HT-29 (cell line): Measurements from ENCODE around the gene SRSF3. TPM values are rescaled to one million over a fixed set of nuclear protein-coding genes. Genes with fewer than 3 reads are reported as not detected.
"Not testable (repeated sequence)": the region's sequence is repeated elsewhere in the genome, so short reads cannot be mapped to it uniquely, and the experiment has no call there.

Experiments used
- DNase-seq: peaks from one replicate; pipeline ENCODE4 v3.0.0-alpha.2; 2015; ENCODE audit warnings: low spot score
- total RNA-seq: library from RNA; depleted of rRNA; stranded (reverse); fragments of >200 nt; shearing (Covaris generic); gene quantifications from 2 replicates; pipeline ENCODE4 v1.2.3, GENCODE V29; 2014

Gene SRSF3
- total RNA-seq, 1 experiment from 2014 or later = 269 TPM

DNA sequence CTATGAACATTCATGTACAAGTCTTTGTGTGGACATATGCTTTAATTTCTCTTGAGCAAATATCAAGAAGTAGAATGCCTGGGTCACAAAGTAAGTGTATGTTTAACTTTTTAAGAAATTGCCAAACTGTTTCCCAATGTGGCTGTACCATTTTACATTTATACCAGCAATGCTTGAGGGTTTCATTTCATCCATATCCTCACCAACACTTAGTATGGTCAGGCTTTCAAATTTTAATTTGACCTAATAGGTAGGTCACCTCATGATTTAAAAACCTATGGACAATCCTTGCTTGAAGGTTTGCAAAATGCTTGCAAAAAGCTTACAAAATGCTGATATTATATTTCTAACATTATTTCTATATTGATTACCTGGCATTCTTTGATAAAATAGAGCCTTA, 19.5 kb upstream of the SRSF3 start:
- no peak for DNase-seq

DNA sequence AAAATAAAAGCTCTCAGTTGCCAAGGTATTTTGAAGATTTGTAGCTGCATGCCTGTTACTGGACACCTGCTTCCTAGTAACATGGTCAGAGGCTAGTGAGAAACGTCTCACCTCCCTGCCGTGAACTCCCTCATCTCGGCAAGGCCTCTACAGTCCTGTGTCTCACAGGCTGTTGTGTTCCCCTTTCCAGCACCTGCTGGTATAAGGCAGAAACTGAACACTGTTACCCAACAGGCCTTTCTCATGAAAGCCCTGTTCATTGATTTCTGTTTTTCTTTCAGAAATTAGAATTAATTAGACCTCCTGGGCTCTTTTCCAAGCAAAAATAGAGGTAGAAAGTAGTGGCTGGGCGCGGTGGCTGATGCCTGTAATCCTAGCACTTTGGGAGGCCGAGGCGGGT, 17.6 kb upstream of the SRSF3 start:
- DNase-seq = no peak

DNA sequence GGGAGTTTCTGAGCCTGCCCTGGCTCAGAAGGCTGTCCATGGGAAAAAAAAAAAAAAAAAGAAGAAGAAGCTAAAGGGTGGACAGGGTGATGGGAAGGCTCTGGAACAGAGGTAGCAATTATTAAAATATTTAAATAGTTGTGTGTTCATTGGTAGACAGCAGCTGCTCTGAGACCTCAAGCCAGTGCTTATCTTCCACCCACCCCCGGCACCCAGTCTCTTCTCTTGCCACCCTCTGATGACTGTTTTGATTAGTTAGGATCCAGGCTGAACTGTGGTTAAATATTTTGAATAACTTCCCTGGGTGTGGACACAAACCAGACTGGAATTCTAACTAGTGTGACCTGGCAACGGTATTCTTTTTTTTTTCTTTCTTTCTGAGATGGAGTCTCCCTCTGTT, 16.9 kb upstream of the SRSF3 start:
- peak; percentile 80 for DNase-seq

DNA sequence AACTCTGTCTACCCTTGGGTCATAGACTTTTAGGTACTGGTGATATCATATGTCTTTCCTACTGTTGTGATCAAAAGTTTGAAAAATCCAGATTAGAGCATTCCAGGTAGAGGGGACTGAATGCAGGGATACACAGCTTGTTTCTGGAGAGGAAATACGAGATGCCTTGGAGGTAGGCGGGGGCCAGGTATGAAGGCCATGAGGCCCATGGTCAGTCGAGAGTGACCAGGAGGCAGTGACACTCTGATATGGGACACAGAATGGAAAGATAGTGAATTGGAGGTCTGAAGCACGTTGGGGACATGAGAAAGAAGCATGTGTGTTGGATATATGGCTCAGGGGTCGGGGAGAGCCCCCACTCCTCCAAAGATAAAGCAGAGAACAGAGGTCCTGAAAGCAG, 16.1 kb upstream of the SRSF3 start:
- no peak for DNase-seq

DNA sequence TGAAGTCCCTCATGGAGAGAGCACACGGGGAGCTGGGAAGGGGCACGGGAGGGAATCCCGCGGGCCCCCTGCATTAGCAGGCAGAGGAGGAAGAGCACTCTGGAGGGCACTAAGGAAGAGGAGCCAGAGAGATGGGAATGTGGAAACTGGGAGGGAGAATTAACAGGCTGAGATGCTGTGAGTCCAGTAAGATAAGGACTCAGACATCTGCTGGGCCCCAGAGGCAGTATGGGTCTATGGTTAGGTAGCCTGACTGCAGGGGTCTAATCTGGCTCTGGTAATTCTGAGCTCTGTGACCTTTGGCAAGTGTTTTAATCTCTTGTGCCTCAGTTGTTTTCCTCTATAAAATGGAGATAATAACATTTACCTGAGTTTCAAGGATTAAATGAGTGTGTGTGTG, 15.7 kb upstream of the SRSF3 start:
- DNase-seq = no peak

DNA sequence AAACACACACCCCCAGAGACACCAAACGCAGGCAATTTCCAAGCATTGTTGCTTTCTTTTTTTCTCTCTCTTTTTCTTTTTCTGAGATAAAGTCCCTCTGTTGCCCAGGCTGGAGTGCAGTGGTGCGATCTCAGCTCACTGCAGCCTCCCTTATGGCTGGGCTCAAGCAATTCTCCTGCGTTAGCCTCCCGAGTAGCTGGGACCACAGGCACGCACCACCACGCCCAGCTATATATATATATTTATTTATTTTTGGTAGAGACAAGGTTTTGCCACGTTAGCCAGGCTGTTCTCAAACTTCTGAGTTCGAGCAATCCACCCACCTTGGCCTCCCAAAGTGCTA, 14.0 kb upstream of the SRSF3 start:
- no peak for DNase-seq

DNA sequence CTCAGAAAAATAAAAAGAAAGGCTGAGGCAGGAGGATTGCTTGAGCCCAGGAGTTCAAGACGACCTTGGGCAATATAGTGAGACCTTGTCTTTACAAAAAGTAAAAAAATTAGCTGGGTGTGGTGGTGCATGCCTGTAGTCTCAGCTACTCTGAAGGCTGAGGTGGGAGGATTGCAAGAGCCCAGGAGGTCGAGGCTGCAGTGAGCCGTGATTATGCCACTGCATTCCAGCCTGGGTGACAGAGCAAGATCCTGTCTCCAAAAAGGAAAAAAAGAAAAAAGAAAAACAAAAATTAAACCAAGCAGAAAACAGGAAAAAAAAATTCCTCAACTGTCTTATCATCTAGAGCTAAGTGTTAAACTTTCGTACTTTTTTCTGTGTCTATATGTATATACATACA, 12.4 kb upstream of the SRSF3 start:
- DNase-seq = no peak

DNA sequence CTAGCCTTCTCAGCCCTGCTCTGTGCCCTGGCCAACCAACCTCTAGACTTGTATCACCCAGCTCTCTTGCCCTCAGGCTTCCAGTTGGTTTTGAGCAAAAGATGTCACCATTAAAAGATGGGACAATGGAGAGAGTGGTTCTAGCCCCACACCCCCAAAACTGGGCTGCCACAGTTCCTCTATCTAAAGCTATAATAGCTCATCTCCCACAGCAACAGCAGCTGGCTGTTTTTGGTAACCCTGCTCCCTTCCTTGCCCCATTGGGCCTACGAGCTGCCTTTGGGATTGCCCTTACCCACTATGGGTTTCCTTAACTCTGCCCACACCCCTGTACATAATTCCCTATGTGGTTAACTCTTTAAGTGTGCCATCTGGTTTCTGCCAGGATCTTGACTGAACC, 7.6 kb upstream of the SRSF3 start:
- DNase-seq = no peak

DNA sequence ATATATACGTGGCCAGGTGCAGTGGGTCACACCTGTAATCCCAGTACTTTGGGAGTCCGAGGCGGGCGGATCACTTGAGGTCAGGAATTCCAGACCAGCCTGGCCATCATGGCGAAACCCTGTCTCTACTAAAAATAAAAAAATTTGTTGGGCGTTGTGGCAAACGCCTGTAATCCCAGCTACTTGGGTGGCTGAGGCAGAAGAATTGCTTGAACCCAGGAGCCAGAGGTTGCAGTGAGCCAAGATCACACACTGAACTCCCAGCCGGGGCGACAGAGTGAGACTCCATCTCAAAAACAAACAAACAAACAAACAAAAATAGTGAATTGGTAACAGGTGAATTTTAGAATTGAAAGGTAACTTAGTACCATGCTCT, 5.1 kb upstream of the SRSF3 start:
- DNase-seq = not testable (repeated sequence)

DNA sequence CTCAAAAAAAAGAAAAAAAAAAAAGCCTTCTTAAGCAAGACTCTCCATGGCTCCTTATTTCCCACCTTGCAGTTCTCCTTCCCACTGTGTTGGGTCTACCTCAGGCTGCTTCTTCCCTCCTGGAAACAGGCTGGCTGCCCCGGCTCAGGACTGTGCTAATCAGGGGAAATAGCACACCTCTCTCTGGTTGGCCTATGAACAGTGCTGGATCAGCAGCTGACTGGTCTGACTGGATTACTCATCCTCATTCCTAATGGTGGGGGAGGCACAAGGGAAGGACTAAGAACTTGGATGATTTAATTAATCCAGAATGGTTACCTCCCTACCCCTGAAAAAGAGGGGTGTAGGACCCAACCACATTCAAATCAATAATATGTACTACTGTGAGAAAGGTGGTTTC, 3.9 kb upstream of the SRSF3 start:
- DNase-seq = no peak

DNA sequence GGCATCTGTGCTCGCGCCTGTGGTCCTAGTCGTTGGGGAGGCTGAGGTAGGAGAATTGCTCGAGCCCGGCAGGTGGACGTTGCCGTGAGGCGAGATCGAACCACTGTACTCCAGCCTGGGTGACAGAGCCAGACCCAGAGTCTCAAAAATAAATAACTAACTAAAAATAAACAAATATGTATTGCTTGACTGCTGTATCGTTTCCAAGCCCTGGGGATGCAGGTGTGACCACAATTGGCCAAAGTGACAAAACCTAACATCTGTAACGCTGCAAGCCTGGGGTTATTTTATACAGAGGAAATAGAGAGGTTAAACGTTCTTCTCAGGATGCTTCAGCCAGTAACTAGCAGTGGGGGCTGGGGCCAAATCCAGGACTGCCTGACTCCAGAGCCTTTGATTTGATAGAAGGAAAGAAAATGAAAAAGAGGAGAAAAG, 1.9 kb upstream of the SRSF3 start:
- no peak for DNase-seq

DNA sequence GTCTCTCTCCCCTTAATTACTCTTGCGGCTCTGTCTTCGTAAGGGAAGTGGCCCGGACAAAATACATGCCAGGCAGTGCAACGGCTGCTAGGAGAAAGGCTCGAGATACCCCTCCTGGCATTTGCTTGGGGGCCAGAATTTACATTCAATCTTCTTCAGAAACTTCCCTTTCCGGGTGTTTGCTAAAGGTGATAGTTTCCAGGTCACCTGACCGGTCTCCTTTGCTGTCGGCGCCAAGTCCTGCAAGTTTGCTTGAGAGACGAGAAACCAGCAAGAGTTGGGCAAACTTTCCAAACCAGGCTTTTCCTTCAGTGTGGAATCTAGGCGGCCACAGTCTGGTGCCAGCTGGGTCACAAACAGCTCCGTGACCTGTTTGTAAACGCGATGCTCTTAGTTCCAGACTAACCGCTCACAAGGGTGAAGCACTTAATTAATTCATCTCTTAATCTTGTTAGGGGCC, 563 bp upstream of the SRSF3 start:
- DNase-seq = peak; percentile 83

DNA sequence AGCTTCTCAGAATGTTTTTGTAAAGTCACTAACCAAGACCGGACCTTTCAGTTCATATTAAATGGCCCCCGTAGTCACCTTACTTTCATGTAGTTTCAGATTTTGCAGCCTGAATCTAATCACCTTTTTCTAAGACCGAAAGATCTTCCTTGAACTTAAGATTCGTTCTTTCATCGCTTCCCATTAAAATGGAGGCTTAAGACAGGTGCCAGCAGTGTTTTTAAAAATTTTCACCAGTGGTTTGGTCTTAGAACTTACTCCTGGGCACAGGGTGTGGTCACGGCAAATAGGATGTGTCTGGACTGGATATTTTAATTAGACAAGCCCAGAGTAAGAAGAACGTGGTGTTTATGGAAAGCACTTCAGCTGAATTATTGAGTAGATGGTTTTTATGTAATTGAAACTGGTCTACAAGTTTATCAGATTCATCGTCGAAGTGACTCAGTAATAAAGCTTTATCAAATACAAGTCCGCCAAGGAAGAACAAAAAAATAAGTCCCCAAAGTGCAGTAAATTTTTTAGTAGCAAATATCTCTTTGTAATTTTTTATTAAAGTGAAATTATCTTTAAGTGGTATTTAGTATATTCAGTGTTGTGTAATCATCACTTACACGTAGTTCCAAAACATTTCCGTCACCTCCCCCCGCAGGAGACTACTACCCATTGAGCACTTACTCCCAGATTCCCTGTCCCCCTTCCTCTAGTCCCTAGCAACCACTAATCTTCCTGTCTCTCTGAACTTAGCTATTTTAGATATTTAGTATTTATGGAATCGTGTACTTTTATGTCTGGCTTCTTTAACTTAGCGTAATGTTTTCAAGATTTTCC, 868 bp downstream of the SRSF3 start:
- DNase-seq = peak; percentile 66

DNA sequence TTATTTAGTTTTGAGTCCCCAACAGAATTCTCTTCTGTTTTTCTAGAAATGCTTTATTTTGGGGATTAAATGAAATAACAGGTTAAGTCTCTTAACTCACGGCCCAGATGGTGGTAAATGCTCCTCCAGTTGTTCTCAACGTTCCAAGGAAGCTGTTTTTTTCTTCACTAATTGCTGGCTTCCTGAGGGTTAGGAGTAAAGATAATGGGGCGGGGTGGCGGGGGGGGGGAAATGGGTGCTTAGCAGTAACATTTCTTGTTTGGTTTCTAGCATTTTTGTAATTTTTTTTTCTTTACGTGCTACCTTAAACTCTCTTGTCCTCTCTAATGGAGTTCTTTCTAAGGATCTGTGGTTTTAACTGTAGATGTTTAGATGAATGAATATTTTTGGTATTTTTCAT, 2.2 kb downstream of the SRSF3 start:
- no peak for DNase-seq

DNA sequence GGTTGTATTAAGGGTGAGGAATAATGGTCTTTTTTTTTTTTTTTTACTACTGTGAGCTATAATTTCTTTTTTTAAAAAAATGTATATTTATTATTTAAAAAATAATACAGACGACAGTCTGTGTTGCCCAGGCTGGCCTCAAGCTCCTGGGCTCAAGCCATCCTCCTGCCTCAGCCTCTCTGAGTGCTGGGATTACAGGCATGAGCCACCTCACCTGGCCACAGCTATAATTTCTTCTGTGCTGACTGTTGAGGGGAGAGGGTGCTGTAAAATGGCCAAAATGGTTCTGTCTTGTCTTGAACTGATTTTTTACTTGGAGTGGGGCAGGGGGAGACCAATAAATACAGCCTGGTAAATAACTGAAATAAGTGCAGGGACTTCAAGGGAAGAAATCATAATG, 3.6 kb downstream of the SRSF3 start:
- DNase-seq = no peak

DNA sequence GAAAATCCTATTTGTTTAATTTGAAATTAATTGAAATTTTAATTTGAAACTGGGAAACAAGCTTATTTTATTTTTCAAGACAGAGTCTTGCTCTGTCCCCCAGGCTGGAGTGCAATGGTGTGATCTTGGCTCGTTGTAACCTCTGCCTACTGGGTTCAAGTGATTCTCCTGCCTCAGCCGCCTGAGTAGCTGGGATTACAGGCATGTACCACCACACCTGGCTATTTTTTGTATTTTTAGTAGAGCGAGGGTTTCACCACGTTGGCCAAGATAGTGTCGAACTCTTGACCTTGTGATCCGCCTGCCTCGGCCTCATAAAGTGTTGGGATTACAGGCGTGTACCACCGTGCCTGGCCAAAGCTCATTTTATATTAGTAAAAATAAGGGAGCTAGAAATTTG, 4.2 kb downstream of the SRSF3 start:
- no peak for DNase-seq

DNA sequence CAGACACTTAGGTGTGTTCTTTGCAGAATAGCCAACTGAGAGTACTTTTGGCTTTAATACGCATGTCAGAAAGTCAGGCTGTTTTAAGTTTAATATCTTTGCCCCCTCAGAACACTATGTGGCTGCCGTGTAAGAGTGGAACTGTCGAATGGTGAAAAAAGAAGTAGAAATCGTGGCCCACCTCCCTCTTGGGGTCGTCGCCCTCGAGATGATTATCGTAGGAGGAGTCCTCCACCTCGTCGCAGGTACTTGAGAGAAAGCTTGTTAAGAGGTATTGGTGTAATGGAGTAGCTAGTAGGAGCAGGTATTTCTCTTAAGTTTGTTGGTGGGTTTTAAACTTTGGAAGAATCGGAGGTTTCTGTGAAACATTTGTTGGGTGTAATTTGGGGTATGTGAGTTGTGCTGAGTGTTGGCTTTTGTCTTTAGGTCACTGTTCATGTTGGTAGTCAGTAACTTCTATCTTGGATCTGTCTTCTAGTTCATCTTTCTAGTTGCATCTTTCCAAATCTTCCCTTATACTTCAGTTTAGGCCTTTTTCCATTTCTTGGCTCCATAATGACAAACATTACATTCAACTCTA, 4.7 kb downstream of the SRSF3 start:
- no peak for DNase-seq

DNA sequence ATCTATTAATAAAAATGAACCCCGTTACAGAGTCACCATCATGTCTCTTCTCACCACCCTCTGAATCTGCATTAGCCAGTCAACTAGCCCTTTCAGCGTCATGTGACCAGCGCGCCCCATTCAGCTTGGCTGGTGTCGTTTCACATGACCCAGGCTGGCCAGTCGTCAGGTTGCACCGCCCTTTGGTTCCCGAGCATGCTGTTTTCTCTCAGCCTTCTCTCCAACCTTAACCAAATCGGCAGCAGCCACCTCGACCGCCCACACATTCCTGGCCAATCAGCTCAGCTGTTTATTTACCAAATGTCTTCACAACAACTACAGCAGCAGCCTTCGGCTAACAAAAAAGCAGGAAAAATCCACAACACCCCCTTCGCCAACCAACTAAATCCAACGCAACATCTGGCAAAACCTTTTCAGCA, 5.6 kb downstream of the SRSF3 start:
- no peak for DNase-seq

DNA sequence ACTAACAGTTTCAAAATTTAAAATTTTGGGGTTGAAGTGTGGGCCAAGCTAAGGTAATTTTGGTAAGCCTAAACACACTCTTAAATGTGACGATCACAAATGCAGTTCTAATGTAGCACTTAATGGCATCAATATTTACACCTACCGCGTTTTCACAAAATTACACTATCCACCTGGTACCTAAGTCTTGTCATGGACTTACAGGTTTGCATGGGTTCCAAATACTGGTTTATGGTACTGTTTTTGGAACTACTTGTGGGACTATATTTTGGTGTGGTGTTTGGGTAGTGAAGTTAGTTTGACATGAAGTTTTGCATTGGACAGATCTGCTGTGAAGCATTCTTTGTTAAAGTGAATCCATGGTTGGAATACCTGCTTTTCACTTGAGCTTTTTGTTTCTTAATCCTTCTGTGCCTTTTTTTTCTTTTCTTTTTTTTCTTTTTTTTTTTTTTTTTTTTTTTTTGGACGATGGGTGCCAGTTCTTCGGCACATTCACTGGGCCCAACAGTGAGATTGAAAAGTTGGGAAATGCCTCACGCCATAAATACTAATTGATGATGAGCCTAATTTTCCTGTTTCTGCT, 6.5 kb downstream of the SRSF3 start:
- no peak for DNase-seq

DNA sequence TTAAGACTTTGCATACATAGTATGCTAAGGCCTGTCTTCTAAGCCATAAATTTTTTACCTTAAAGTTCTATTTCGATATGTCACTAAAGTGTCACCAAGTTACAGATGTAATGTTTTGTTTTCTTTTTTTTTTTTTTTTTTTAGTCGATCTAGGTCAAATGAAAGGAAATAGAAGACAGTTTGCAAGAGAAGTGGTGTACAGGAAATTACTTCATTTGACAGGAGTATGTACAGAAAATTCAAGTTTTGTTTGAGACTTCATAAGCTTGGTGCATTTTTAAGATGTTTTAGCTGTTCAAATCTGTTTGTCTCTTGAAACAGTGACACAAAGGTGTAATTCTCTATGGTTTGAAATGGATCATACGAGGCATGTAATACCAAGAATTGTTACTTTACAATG, 7.7 kb downstream of the SRSF3 start:
- not testable (repeated sequence) for DNase-seq

DNA sequence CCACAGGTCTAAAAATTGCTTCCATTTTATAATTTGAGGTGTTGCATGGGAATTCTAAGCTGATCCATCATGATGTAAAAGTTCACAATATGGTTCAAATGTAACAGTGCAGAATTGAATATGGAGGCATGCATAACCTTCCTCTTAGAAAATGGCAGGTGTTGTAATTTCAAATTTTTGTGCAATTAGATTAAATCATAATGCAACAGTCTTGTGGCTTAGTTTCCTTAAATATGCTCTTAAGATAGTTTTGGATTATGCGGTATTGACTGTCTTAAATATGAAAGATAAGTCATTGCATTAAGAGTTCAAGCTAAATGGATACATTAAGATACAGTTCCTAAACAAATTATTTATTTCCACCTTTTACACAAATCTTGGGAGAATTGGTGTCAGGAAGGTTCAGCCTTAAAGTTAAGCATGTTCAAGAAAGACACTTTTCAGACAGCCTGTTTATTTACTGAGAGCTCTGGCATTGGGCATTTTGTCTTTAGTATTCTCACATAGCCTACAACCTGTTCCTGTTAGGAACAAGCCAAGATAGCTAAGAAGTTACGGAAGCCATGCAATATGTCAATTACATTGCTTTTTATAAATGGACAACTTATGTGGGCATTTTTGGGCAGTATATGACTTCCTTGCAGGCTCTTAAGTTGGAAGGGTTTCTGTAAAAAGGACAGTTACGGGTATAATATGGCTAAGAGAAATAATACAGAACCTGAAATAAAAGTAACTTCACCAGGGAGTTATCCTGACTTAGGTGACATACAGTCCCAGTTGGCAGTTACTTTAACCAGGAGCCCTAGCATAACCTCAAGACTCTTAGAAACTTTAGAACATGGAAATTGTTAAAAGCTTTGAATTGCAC, 9.3 kb downstream of the SRSF3 start:
- DNase-seq = no peak
